HG02798 (cell line): Measurements from ENCODE around the gene SP1.
"Not testable (repeated sequence)": the region's sequence is repeated elsewhere in the genome, so short reads cannot be mapped to it uniquely, and the experiment has no call there.

Experiments
- ATAC-seq: cut with Tn5 transposase; IDR thresholded peaks from one replicate; pipeline ENCODE4 v1.9.1; 2021; ENCODE audit warnings: mild to moderate bottlenecking; ENCODE audit not compliant: unreplicated experiment, poor library complexity

Gene SP1

DNA sequence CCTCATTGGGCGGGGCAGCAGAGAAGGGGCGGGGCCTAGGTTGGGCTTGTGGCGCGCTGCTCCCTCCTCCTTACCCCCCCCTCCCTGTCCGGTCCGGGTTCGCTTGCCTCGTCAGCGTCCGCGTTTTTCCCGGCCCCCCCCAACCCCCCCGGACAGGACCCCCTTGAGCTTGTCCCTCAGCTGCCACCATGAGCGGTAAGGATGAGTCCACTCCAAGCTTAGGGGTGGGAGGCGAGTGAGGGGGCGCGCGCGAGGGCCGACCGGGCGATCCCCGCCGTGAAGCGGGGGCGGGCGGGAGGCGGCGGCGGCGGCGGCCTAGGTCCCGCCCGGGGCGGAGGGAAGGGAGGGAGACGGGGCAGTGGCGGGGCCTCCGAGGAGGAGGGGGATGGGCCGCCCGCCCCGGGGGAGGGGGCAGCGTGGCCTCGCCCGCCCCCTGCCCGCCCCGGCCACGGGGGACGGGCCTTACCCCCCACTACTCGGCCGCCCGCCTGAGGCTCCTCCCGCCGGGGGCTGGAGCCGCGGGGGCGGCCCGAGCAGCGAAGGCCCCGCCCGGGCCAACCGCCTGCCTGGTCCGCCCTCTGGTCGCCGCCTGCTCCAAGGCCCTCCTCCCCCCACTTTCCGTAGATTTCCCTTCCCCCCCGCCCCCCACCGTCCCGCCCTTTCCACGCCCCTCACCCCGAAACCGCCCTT, at the start of gene SP1:
TSS of gene SP1 (plus strand) at position 73 of the 690 bp plus-strand sequence. CDS start at position 189, 116 bp downstream.
- peak; percentile 50 for ATAC-seq

DNA sequence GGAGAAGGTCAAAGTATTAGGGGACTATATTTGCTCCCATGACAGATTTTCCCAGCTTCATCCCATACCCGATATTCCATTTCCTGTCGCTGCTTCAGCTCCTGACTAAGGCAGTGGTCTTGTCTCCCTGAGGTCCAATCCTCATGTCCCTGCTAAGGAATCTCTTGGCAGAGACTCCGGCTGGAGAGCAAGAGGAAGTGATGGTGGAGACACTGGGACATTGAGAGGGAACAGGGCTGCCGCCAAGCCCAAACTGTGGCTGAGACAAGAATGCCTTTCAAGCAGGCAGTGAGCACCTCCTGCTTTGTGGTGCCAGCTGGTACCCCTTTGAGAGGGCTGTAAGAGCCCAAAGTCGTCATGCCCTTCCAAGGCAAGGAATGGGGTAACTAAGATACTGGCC, 49.3 kb upstream of the SP1 start:
- no peak for ATAC-seq

DNA sequence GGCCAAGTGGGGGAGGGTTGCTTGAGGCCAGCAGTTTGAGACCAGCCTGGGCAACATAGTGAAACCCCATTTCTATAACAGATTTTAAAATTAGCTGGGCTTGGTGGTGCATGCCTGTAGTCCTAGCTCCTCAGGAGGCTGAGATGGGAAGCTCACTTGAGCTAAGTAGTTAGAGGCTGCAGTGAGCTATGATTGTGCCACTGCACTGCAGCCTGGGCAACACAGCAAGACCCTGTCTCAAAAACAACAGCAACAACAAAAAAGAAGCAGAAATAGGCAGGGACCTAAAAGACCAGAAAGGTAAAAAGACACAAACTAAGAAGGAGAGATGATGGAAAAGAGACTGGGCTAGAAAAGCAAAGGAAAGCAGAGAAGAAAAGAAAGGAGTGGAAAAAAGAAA, 47.6 kb upstream of the SP1 start:
- not testable (repeated sequence) for ATAC-seq

DNA sequence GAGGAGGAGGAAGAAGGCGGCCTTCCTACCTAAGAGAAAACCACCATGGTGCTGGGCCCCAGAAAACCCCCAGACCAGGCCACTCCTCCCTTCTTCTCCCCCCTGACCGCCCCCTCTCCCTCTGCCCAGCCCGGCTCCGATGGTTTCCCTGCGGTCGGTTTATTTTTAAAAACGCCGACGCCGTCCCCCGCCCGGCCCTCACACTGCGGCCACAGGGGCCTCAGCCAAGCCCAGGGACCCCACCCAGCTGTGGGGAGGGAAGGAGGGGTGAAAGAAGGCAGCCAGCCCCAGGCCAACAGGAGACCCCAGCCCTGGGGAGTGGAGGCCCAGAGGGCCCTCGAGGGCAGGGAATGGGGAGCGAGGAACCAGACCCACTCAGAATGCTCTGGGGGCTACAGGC, 47.2 kb upstream of the SP1 start:
- no peak for ATAC-seq

DNA sequence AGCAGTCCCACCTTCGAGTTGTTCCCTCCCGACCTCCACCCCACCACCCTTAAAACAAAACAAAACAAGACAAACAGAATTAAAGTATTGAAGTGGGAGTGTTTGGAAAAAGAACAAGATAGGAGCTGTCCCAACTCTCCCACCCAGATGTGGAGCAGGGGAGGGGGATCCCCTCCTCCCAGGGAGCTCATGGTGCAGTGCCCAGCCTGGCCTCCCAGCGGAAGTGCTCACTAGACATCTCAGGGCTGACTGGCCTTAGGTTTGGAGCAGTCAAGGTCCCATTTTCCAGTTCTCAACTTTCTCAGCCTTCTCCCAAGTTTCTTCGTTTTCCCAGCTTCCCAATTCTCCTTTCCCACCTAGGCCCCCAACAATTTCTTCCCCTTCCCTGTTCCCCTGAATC, 46.7 kb upstream of the SP1 start:
- ATAC-seq, result no peak

DNA sequence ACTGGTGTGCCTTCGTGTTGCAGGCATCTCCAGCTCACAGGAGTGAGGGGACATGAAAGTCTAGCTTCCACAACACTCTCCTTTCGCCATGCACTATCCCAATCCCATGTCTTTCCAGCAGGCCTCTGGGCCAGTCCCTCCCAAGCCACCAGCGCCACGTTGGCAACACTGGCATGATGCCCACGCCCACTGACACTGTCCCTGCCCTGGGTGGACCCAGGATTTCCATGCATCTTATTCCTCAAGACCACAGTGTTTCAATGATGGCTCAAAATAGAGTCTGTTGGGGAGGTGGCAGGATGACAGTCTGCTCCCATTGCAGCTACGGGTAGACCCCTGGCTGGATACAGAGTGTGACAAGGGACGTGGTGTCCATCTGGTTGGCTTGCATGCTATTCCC, 46.1 kb upstream of the SP1 start:
- ATAC-seq, result no peak

DNA sequence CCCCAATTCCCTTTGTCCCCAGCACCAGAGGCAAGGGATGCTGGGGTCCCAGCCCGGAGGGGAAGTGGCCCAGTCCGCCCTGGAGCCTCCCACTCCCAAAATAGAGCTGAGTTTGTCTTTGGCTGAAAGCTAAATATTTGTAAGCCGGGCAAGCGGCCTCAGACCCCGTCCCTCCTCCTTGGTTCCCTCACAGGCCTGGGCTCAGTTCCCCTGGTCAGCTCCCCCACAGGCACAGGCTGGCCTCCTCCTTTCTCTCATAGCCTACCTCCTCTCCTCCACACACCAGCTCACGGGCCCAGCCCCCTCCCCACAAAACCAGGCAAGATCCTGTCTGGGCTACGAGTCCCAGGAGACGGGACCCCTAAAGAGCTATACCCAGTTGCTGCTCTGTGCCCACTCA, 45.2 kb upstream of the SP1 start:
- no peak for ATAC-seq

DNA sequence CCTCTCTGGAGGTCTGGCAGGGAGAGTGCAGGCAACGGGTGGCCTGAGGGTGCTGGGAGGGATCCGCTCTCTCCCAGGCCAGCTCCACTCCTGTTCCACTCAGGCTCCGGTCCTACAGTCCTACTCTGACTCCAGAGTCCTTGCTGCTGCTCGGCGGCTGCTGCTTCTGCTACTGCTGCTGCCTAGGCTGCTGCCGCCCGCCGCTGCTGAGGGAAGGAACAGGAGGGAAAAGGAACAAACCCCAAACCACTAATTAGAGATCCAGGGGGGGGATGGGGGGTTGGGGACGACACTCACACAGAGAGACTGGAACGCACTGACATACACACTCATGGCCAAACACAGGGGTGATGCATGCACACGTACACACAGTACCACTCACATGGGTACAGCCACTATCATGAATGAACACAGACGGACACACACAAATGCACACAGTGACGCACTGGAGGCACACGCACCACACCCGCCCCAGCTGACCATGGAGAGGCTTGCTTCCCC, 43.7 kb upstream of the SP1 start, which contains the start of gene SP7:
TSS of gene SP7 (minus strand) at position 174 of the 501 bp plus-strand sequence. CDS start 708 bp downstream, outside the sequence.
- ATAC-seq, result no peak

DNA sequence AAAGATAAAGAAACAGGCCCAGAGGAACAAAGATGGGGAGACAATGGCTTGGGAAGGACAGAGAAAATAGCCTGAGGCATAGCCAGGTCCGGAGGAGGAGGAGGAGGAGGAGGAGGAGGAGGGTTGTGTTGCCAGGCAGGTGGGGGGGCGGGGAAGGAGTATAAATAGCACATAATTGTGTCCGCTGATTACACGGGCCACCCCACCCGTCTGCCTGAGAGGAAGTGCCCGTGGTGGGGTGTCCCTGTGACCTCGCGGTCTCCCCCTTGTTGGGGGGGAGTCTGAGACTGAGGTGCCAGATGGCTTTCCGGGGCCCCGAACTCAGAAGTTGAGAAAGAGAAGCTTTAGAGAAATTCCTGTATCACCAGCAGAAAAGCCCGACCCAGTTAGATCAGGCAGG, 42.0 kb upstream of the SP1 start:
- ATAC-seq, result no peak

DNA sequence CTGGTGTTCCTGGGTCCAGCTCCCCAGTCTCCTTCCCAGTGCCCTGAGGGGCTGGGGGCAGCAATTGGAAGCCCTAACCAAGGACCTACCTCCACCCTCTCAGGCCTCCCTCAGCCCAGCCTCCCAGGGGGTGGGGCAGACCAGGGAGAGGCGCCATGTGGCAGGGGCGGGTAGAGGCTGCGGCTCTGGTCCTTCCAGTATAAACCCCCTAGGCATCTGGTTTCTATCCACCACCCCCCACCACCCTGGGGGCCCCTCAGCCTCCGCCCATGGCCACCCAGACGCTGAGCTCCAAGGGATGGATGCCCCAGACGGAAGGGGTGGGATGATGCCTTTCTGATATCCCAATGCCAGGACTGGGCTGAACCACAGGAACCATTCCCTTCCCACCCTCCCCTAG, 41.1 kb upstream of the SP1 start:
- no peak for ATAC-seq

DNA sequence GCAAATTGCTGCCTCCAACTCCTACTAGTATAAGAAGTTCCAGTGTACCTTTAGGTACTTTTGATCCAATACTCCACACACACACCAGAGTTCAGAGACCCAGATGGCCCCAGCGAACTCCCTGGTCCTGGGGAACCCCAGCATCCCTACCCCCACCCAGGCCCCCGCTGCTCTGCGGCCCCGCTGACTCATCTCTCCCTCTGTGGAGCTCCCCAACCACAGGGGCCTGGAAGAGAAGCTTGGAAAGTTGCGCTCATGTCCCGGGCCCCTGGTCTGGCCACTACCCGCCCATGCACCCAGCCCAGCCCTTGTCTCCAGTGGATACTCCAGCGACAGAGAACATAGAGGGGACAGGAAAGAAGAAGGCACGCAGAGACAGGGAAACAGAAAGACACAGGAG, 39.6 kb upstream of the SP1 start:
- ATAC-seq, result no peak

DNA sequence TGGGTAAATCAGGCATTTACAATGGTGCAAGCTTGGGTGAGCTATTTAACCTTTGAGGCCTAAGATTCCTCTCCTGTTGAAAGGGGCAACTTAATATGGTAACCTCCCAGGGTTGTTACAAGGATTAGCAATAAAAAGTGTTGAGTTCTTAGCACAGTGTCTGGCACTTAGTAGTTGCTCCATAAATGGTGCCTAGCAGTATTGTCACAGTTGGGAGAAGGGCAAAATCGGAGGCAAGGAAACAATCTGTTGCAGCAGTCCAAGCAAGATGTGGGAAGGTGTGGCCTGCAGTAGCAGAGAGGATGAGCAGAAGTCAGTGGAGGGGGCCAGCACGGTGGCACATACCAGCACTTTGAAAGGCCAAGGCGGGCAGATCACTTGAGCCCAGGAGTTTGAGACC, 36.5 kb upstream of the SP1 start:
- ATAC-seq, result no peak

DNA sequence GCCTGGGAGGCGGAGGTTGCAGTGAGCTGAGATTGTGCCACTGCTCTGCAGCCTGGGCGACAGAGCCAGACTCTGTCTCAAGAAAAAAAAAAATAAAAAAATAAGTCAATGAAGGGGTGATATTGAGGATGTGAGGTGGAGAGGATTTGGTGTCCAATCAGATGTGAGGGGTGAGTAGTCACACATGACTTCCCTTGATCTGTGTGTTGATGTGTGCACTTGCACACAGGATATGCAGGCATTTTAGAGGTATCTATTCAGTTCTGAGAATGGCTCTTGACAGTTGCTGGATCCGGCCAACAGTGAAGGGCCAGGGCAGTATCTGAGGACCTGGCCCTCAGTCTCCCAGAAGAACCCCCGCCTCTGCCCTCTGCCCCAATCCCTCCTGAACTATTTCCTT, 36.0 kb upstream of the SP1 start:
- no peak for ATAC-seq

DNA sequence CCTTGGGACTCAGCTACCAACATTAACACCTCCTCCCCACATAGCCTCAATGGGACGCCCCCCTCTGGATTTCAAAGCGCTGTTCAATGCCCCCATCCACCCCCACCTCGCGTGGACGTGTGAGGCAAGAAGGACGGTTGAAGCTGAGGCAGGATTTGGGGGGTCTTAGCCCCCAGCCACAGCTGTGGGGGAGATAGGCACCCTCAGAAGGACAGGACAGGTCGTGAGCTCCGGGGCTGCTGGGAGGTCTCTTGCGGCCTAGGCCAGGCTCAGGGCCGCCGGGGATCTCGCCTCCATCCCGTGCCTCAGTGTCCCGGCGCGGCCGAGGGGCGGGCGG, 35.5 kb upstream of the SP1 start:
- no peak for ATAC-seq

DNA sequence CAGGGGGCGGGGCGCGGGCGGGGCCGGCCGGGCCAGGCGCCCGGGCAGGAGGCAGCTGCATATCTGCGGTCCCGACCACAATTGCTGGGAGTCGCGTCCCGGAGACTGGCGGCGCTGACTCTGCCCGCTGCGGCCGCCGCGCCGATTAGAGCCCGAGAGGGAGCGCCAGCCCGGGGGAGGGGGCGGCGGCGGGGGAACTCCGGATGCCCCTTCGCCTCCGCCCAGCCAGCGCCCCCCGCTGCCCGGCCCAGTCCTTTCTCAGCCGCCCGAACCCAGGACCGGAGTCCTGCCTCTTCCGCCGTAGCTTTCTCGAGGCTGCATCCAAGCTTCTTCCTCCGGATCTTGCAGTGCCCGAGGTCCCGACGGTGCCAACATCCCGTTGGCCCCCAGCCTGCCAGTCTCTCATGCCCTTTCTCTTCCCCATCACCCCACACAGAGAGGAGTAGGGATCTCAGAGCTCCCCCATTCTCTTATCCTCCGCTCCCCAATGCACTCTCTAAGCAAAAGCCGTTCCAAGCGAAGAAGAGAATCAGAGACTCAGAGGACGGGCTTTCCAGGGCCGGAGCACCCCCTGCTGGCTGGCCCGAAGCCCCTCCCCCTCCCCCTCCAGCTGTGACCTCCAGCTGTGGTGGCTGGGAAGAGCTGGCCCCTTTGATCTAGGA, 35.0 kb upstream of the SP1 start:
- peak; percentile 60 for ATAC-seq

DNA sequence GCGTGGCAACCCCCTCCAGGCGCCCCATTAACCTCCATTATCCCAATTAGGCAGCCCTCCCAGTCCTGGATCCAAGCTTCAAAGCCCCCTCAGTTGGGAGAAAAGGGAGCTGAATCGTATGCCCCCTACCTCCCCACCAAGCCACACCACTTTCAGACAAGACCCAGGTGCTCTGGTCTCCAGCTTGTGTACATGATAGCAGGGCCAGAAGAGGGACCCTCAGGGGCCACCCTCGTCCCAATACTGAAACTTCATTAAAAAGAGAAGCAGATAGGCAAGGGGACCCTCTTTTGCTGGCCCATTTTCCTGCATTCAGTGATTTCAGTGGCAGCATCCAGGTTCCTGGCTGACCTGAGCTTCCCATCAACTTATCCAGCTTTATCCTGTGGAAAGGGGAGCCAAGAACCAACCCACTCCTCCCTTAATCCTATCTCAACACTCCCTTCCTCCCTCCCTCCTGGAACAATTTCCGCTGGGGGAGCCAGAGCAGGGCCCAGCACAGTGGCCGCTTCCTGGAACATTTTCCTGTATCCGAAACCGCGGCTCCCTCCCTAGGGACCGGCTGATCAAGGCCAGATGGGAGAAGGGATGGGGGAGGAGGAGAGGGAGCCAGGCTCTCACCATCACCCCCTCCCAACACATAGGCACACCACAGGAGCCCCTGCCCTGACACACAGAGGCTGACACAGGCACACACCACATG, 34.3 kb upstream of the SP1 start:
- ATAC-seq, result no peak

DNA sequence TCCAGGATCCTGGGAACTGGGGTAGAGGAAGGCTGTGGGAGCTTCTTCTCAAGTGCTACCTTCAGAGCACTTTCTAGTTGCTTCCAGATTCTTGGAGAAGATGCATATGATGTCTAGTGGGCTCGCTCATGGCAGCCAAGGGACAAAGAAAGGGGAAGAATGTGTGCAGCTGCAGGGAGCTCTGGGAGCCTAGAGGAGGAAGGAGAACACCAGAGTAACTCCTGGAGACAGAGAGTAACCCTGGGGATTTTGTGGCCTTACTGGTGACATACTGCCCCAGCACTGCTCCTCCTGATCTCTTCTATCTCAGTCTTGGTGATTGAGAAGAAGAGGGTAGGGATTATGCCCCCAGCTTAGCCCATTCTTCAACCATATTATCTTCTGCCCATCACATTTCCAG, 33.5 kb upstream of the SP1 start:
- no peak for ATAC-seq

DNA sequence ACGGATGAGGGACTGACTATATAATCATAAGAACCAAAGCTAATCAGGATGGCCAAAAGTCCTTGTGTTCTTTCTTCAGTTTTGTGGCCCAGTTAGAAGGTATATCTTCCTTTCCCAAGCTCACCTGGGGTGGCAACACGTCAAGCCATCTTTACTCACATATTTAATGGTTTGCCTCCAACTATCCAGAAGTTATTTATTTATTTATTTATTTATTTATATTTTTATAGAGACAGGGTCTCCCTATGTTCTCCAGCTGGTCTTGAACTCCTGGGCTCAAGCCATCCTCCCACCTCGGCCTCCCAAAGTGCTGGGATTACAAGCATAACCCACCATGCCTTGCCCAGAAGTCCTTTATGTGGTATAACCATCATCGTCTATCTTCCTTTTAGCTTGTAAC, 32.1 kb upstream of the SP1 start:
- ATAC-seq, result no peak

DNA sequence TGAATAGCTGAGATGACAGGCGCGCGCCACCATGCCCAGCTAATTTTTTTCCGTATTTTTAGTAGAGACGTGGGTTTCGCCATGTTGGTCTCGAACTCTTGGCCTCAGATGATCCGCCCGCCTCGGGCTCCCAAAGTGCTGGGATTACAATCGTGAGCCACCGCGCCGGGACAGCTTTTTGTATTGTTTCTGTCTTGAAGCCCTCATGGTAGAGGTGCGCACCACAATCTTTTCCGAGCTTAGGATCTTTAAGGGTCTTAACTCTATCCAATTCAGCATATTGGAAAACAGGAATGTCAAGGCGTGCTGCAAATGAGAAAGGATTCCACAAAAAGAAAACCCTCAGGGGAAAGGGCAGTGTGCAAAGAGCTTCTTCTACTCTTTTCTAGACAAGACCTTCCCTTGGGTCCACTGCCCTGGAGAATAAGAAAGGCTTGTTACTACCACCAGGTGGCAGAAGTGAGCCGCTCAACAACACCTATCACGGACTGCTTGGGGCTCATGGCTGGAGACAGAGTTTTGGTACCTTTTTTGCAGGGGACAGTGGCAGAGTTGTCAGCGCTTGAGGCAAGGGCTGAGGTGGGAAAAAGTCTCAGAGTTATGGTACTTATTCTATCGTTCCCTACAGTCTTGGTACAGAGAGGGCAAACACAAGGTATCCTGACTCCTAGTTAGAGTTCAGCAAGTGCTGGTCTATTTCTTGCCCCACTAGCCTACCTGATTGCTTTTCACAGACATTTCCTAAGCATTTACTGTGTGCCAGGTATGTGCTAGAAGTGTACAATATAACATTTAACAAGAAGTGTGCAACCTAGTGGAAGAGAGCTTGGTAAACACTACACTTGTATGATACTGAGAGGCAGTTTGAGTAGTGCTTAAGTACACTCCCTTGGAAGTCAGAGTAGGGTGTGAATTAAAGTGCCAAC, 27.4 kb upstream of the SP1 start:
- peak; percentile 78 for ATAC-seq

DNA sequence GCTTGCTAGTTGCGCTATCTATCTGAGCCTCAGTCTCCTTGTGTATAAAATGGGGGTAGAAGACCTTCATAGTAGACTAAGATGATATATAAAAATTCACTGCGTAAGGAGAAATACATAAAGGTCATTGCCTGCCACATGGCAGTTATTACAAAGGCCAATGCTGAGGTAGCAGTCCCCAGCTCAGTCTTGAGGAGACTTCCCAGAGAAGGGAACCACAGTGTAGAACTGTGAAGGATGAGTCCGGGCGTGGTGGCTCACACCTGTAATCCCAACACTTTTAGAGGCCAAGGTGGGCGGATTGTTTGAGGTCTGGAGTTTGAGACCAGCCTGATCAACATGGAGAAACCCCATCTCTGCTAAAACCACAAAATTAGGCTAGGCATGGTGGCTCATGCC, 26.7 kb upstream of the SP1 start:
- no peak for ATAC-seq
